GM12874 (cell line): ENCODE data around the gene SCN4B.
A peak's percentile ranks its signal among the peaks of the same experiment; 100 is the strongest.

Experiments
- TF ChIP-seq, protein P1 (sequence below): IDR thresholded peaks from 2 replicates; pipeline ENCODE4 v1.5.1; 2011; ENCODE audit warnings: low read depth, mild to moderate bottlenecking, control low read depth, low read length, moderate library complexity; ENCODE audit not compliant: insufficient read depth

SCN4B gene

GRCh38 chr11:118175993-118176777 is 23.6 kb upstream of the SCN4B start, which contains the start of gene SCN2B:
TSS of gene SCN2B (minus strand) at chr11:118176639. CDS start at chr11:118176431, 208 bp downstream.
- TF ChIP-seq, protein P1, sequence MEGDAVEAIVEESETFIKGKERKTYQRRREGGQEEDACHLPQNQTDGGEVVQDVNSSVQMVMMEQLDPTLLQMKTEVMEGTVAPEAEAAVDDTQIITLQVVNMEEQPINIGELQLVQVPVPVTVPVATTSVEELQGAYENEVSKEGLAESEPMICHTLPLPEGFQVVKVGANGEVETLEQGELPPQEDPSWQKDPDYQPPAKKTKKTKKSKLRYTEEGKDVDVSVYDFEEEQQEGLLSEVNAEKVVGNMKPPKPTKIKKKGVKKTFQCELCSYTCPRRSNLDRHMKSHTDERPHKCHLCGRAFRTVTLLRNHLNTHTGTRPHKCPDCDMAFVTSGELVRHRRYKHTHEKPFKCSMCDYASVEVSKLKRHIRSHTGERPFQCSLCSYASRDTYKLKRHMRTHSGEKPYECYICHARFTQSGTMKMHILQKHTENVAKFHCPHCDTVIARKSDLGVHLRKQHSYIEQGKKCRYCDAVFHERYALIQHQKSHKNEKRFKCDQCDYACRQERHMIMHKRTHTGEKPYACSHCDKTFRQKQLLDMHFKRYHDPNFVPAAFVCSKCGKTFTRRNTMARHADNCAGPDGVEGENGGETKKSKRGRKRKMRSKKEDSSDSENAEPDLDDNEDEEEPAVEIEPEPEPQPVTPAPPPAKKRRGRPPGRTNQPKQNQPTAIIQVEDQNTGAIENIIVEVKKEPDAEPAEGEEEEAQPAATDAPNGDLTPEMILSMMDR = no peak

- TF ChIP-seq, protein P1 = no peak
These were observed 22.7 kb upstream of the SCN4B start for GRCh38 chr11:118175031-118175992.

DNA sequence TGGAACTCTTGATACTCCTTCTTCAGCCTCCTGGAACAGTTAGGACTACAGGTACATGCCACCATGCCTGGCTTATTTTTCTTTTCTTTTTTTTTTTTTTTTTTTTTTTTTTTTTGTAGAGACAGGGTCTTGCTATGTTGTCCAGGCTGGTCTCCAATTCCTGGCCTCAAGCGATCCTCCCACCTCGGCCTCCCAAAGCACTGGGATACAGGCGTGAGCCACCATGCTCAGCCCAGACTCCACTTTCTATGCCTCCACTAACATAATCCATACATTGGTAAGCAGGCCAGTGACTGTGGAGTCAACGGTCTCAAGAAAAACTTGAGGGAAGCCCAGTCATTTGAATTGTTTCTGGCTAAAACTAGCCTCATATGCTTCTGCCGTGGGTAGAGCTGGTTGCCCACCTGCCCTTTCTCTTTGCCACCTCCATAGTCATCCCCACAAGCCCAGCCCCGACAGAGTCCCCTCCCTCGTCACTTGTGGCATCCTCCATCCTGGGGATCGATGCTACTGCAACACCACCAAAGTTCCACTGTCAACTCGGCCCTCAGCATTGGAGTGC is 21.5 kb upstream of the SCN4B start:
- TF ChIP-seq, protein P1 = no peak

DNA sequence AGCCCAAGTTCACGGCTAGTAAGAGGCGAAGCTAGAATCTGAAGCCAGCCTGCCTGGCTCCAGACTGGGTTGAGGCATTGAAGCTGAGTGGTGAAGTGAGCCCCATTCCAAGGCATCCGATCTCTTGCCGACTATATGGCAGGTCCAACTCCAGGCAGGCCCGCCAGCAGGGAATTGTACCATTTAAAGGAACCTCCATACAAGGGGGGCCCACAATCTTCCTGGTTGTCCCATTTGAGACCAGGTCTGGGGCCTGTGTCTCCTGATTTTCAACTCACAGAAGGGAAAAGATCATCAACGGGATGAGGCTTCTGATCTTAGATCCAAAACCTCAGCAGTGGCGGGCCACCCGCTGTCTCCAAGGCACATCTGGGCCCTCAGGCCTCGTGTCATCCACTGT is 19.7 kb upstream of the SCN4B start:
- TF ChIP-seq, protein P1 = no peak

- TF ChIP-seq, protein P1 = peak; percentile 94
These were observed 18.8 kb upstream of the SCN4B start for GRCh38 chr11:118171269-118172062.

DNA sequence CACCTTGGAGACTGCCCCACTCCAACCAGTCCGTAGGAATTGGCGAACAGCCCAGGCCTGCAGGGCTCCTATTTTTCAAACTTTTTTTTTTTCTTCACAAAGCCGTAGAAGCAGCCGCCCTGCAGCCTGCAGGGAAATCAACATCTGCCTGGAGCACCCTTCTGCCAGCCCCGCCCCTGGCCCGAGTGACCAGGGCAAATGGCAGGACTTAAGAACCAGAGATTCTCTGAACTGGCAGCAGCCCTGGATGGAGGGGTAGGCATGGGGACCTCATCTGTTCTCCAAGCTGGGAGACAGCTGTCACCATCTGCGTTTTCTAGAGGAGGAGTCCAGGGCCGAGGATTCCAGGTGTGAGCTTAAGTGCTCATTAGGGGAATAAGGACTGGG is 18.3 kb upstream of the SCN4B start:
- TF ChIP-seq, protein P1 = no peak

DNA sequence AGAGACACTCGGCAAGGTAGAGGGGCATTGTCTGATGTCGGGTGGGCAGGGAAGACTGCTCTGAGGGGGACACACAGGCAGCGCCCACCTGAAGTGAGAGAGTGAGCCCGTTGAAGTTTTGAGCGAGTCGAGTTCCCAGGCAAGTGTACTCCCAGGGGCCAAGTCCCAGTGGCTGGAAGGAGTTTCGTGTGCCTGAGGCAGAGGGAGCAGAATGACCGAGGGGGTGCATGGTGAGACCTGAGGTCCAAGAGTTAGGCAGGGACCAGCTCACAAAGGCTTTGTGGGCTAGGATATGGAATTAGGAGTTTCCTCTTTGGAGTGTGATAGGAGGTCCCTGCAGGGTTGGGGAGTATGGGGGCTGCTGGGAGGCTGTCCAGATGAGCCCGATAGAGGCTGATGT is 17.6 kb upstream of the SCN4B start:
- TF ChIP-seq, protein P1 = no peak
